Endodermal cell (in vitro differentiated cells): ENCODE results near the gene CMC1. TPM values are rescaled to one million over a fixed set of nuclear protein-coding genes. Genes with fewer than 3 reads are reported as not detected.

ENCODE experiments used
- DNase-seq: peaks from one replicate; pipeline ENCODE4 v3.0.0-alpha.2; 2017
- H3K27ac ChIP-seq: 2 replicates; pipeline ENCODE4 v1.5.1; 2013; ENCODE audit warnings: mild to moderate bottlenecking, low read depth, low read length, moderate library complexity
- H3K27me3 ChIP-seq: 2 replicates; pipeline ENCODE4 v1.6.1; 2013; ENCODE audit warnings: mild to moderate bottlenecking, low read length, moderate library complexity; ENCODE audit not compliant: insufficient read depth, control insufficient read depth, poor library complexity, severe bottlenecking
- H3K36me3 ChIP-seq: 2 replicates; pipeline ENCODE4 v1.7.0; 2013; ENCODE audit warnings: mild to moderate bottlenecking, low read length, moderate library complexity; ENCODE audit not compliant: control insufficient read depth, insufficient read depth
- H3K4me1 ChIP-seq: one replicate; pipeline ENCODE4 v1.7.0; 2013; ENCODE audit warnings: low read length; ENCODE audit not compliant: control insufficient read depth, insufficient read depth
- H3K4me3 ChIP-seq: 2 replicates; pipeline ENCODE4 v1.5.1; 2013; ENCODE audit warnings: mild to moderate bottlenecking, low read length, moderate library complexity
- H3K9ac ChIP-seq: 2 replicates; pipeline ENCODE4 v1.6.1; 2013; ENCODE audit warnings: mild to moderate bottlenecking, low read length, moderate library complexity; ENCODE audit not compliant: poor library complexity, severe bottlenecking; ENCODE audit errors: extremely low read depth
- H3K9me3 ChIP-seq: 2 replicates; pipeline ENCODE4 v1.6.1; 2013; ENCODE audit warnings: mild to moderate bottlenecking, low read length, moderate library complexity; ENCODE audit not compliant: control insufficient read depth
- H3K27ac Mint-ChIP-seq: 2 replicates; pipeline ENCODE4 v1.8.0; 2020; ENCODE audit warnings: mixed read lengths
- H3K27me3 Mint-ChIP-seq: 2 replicates; pipeline ENCODE4 v1.8.0; 2021; ENCODE audit warnings: mild to moderate bottlenecking, mixed read lengths; ENCODE audit not compliant: insufficient read depth
- H3K36me3 Mint-ChIP-seq: 2 replicates; pipeline ENCODE4 v1.8.0; 2020; ENCODE audit warnings: low read depth, mixed read lengths
- H3K4me1 Mint-ChIP-seq: 2 replicates; pipeline ENCODE4 v1.8.0; 2020; ENCODE audit warnings: mixed read lengths
- H3K4me3 Mint-ChIP-seq: 2 replicates; pipeline ENCODE4 v1.8.0; 2020; ENCODE audit warnings: mild to moderate bottlenecking, moderate library complexity, mixed read lengths
- H3K9me3 Mint-ChIP-seq: 2 replicates; pipeline ENCODE4 v1.8.0; 2020; ENCODE audit warnings: mild to moderate bottlenecking, mixed read lengths
- CTCF ChIP-seq: fragments of 200-600 bp; sonication (generic); conservative IDR thresholded peaks from 2 replicates; pipeline ENCODE4 v1.5.0; 2021; ENCODE audit warnings: antibody characterized with exemption, mild to moderate bottlenecking
- WGBS, 2 experiments: methylation state at CpG; one replicate each; pipeline versions ENCODE4 v1.1.5 to v1.1.7; 2013; ENCODE audit warnings: missing lambda C conversion rate in 2 of 2, mixed read lengths in 1 of 2; ENCODE audit not compliant: insufficient coverage in 1 of 2, insufficient read length in 1 of 2; 5-methylcytosine and 5-hydroxymethylcytosine counted together
- total RNA-seq, 2 donors: library from RNA; stranded (reverse); fragmentation: NEBNext Ultra II Directional in 1 of 2; extraction: Animal tissue kit (Norgen Biotek cat#: 25700) in 1 of 2; gene quantifications; 2 replicates in 1 of 2; 3 replicates in 1 of 2; pipeline ENCODE4 v1.2.1, GENCODE V29; 2021

Gene CMC1
- total RNA-seq, 2 donors from 2014 or later: 23.8 to 33.6 TPM

- H3K27me3 ChIP-seq: no peaks in the 10 kb centered on the region
- H3K9me3 ChIP-seq: no peaks in the 10 kb centered on the region
- H3K4me1 ChIP-seq: no peaks in the 10 kb centered on the region
- H3K9ac ChIP-seq: no peak overlapping the region
- Mint-ChIP-seq H3K9me3 (no peaks in the 10 kb centered on the region), H3K27ac (no peak overlapping the region), H3K4me1 (peaks cover 5% of the 10 kb centered on the region), H3K27me3 (no peaks in the 10 kb centered on the region), H3K4me3 (no peak overlapping the region), H3K36me3 (peaks cover 13% of the 10 kb centered on the region)
- H3K4me3 ChIP-seq: no peak overlapping the region
- peaks cover 56% of the 10 kb centered on the region for H3K36me3 ChIP-seq
- no peak for TF ChIP-seq CTCF
- DNase-seq: no peak
- no peak overlapping the region for H3K27ac ChIP-seq
Measured at GRCh38 chr3:28320981-28321380, 79.6 kb downstream of the CMC1 start.

- WGBS, 2 experiments: 93 to 100% methylated on average over 1 of the region's 1 CpG
- no peak overlapping the region for H3K27ac Mint-ChIP-seq
Measured at GRCh38 chr3:28322464-28322863, 81.0 kb downstream of the CMC1 start.

GRCh38 chr3:28326458-28326926 is 85.1 kb downstream of the CMC1 start:
- peaks cover 36% of the 10 kb centered on the region for H3K36me3 ChIP-seq
- H3K36me3 Mint-ChIP-seq: peaks cover 11% of the 10 kb centered on the region
- no peaks in the 10 kb centered on the region for H3K9me3 Mint-ChIP-seq
- no peak overlapping the region for H3K27ac Mint-ChIP-seq
- no peak for DNase-seq
- no peak overlapping the region for H3K9ac ChIP-seq
- no peaks in the 10 kb centered on the region for H3K27me3 Mint-ChIP-seq
- H3K4me3 Mint-ChIP-seq: no peak overlapping the region
- 76% methylated on average over 2 of the region's 2 CpGs; no CpG with 5 or more reads in 1 of the 2 experiments for WGBS, 2 experiments
- peaks cover 5% of the 10 kb centered on the region for H3K4me1 Mint-ChIP-seq
- no peaks in the 10 kb centered on the region for H3K4me1 ChIP-seq
- H3K27me3 ChIP-seq: no peaks in the 10 kb centered on the region
- TF ChIP-seq CTCF: no peak
- no peak overlapping the region for H3K4me3 ChIP-seq
- no peaks in the 10 kb centered on the region for H3K9me3 ChIP-seq
- no peak overlapping the region for H3K27ac ChIP-seq

More at GRCh38 chr3:28322464-28322863, 81.0 kb downstream of the CMC1 start:
- H3K9me3 ChIP-seq: no peaks in the 10 kb centered on the region
- H3K4me1 ChIP-seq: no peaks in the 10 kb centered on the region
- TF ChIP-seq CTCF: no peak
- H3K9ac ChIP-seq: no peak overlapping the region
- H3K4me3 Mint-ChIP-seq: no peak overlapping the region
- H3K4me1 Mint-ChIP-seq: peaks cover 10% of the 10 kb centered on the region
- H3K27me3 Mint-ChIP-seq: no peaks in the 10 kb centered on the region
- H3K36me3 Mint-ChIP-seq: peaks cover 17% of the 10 kb centered on the region
- no peak overlapping the region for H3K27ac ChIP-seq
- H3K36me3 ChIP-seq: peaks cover 56% of the 10 kb centered on the region
- H3K4me3 ChIP-seq: no peak overlapping the region
- no peaks in the 10 kb centered on the region for H3K27me3 ChIP-seq
- DNase-seq: no peak
- H3K9me3 Mint-ChIP-seq: no peaks in the 10 kb centered on the region
